ENCODE measurements around the gene APOA5.
"Not testable (repeated sequence)": the region's sequence is repeated elsewhere in the genome, so short reads cannot be mapped to it uniquely, and the experiment has no call there.

Gene APOA5

DNA sequence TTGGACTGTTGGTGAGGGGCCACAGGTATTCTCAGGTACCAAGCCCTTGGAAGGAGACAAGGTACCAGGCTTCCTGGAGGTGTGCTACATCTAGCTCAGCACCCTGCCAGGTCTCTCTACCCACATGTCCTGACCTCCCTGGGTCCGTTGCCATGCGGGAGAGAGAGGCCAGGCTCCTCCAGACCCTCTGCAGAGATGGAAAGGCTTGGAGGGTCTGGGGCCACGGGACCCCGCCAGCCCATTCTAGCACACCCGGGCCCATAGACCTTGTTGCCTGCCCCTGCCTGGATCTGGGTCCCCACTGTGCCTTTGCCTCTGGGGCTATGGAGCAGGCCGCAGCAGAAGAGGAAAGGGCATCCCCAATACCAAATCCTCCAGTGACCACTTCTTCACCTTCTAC, 35.8 kb upstream of the APOA5 start:
- DNase-seq (ENCODE audit: low read depth in 2 of 2) = no peak

DNA sequence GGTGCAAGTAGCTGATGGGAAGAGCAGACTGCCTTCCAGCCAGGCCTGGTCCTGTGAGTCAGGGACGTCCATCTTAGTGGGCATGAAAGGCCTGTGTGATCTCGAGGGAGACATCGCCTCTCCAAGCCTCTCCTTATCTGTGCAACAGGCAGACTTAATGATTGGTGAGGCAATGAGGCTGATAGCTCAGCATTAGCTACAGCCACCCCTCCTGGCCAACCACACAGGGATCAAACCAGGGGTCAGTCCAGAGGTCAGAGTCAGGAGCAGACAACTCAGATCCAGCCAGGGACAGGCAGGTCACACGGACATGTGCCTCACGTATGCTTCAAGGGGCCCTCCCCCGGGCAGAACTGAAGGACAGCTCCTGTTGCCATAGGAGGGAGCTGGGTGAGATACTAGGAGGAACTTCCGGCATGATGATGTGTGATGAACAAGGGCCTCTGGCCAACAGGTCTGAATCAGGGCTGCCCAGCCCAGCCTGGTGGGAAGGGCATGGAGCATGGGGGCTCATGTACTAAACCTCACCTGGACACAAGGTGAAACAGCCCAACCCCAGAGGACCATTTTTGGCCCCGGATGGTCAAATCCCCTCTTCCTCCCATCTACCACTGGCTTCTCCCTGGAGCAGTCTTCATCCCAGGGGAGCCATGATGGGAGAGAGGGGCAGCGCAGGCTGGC, 35.2 kb upstream of the APOA5 start:
- DNase-seq (ENCODE audit: low read depth in 2 of 2) = no peak

- DNase-seq (ENCODE audit: low read depth in 2 of 2) = no peak
These were observed 34.4 kb upstream of the APOA5 start for GRCh38 chr11:116825854-116826750.

- no peak for DNase-seq (ENCODE audit: low read depth in 2 of 2)
These were observed 33.8 kb upstream of the APOA5 start for GRCh38 chr11:116825434-116825833.

- no peak for DNase-seq (ENCODE audit: low read depth in 2 of 2)
These were observed 31.6 kb upstream of the APOA5 start, which contains the start of gene APOA4 for GRCh38 chr11:116823031-116823843. APOA4 (minus strand) TSS chr11:116823304; CDS start chr11:116823191, 113 bp downstream.

GRCh38 chr11:116822575-116822974, 30.9 kb upstream of the APOA5 start:
- no peak for DNase-seq (ENCODE audit: low read depth in 2 of 2)

DNA sequence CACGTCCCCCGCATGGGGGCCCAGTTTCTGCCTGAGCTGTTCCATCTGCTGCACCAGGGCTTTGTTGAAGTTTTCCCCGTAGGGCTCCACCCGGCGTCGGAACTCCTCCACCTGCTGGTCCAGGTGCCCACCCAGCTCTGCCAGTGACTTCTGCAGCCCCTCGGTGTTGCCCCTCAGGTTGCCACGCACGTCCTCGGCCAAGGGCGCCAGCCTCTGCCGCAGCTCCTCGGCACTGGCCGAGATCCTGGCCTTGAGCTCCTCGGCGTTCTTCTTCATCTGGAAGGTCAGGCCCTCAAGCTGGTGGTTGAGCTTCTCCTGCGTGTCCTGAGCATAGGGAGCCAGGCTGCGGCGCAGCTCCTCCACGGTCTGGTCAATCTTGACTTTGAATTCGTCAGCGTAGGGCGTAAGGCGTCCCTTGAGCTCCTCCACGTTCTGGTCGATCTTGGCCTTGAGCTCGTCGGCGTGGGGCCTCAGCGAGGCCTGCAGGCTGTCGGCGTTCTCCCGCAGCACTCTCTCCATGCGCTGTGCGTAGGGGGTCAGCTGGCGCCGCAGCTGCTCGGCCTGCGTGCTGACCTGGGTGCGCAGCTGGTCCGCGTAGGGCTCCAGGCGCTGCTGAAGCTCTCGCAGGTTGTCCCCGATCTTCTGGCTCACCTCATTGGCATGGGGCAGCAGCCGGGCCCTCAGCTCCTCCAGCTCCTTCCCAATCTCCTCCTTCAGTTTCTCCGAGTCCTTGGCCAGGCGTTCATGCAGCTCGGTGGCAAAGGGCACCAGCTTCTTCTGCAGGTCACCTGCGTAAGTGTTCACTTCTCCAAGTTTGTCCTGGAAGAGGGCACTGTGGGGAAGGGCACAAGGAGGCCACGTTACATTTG, 29.6 kb upstream of the APOA5 start:
- no peak for DNase-seq (ENCODE audit: low read depth in 2 of 2)

GRCh38 chr11:116819049-116819448, 27.4 kb upstream of the APOA5 start:
- DNase-seq (ENCODE audit: low read depth in 2 of 2) = no peak

DNA sequence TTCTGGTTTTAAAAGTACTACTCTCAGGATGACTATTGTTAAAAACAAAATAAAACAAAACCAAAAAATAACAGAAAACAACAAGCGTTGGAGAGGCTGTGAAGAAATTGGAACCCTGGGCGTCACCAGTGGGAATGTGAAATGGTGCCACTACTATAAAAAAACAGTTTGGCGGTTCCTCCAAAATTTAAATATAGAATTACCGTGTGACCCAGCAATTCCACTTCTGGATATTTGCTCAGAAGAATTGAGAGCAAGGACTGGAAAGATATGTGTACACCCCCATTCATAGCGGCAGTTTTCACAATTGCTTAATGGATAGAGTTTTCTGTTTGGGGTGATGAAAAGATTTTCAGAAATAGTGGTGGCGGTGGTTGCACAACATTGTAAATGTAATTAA, 22.8 kb upstream of the APOA5 start:
- no peak for DNase-seq (ENCODE audit: low read depth in 2 of 2)

GRCh38 chr11:116813781-116814471, 22.2 kb upstream of the APOA5 start:
- DNase-seq (ENCODE audit: low read depth in 2 of 2) = no peak

GRCh38 chr11:116813170-116813569, 21.5 kb upstream of the APOA5 start:
- no peak for DNase-seq (ENCODE audit: low read depth in 2 of 2)

GRCh38 chr11:116812109-116812508, 20.4 kb upstream of the APOA5 start:
- no peak for DNase-seq (ENCODE audit: low read depth in 2 of 2)

GRCh38 chr11:116811194-116811593, 19.5 kb upstream of the APOA5 start:
- no peak for DNase-seq (ENCODE audit: low read depth in 2 of 2)

DNA sequence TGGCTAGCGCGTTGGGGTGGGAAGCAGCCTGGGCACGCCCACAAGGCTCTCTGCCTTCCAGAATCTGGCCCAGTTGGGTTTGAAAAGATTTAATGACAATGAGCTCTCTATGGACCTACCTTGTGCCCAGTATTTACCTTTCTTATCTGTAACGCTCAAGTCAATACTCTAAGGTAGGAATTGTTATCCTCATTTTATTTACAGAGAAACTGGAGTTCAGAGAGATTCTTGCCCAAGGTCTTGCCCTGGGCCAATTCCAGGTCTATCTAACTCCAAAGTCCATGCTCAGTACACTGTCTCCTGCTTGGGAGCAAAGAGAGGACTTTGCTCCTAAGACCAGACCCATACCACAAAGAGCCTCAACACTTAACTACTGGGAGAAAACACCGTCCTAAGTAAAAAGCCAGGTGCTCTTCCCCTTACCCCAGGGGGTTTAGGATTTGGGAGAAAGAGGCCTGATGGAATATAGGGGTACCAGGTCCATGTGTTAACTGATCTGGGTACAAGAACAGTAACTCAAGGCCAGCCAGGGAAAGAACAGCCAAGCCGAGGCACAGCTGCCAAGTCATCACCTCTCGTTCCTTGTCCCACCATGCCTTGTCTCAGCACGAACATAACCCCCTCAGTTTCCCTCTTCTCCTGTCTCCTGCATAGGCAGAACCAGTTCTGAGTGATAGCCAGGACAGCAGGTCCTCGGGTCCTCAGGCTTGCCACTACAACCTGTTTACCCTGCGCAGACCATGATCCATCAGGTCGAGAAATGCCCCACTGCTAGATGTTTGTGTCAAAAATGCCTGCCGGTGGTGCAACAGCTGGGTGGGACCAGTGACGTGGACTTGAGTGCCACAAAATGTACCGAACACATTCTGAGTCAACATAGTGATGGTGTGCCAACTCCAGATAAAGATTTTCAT, 16.8 kb upstream of the APOA5 start:
- DNase-seq (ENCODE audit: low read depth in 2 of 2) = no peak

- DNase-seq (ENCODE audit: low read depth in 2 of 2) = no peak
These were observed 16.1 kb upstream of the APOA5 start for GRCh38 chr11:116807601-116808261.

- DNase-seq (ENCODE audit: low read depth in 2 of 2) = no peak
These were observed 12.3 kb upstream of the APOA5 start for GRCh38 chr11:116804001-116804400.

DNA sequence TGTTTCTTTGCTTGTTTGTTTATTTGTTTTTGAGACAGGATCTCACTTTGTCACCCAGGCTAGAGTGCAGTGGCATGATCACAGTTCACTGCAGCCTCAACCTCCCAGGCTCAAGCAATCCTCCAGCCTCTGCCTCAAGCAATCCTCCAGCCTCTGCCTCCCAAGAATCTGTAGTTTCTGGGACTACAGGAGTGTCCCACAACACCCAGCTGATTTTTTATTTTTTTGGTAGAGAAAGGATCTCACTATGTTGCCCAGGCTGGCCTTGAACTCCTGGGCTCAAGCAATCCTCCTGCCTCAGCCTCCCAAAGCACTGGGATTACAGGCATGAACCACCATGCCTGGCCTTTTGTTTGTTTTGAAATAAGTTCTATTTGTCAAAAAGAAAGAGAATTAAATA, 10.0 kb upstream of the APOA5 start:
- DNase-seq (ENCODE audit: low read depth in 2 of 2) = not testable (repeated sequence)

- no peak for DNase-seq (ENCODE audit: low read depth in 2 of 2)
These were observed 8.9 kb upstream of the APOA5 start for GRCh38 chr11:116800610-116801009.

DNA sequence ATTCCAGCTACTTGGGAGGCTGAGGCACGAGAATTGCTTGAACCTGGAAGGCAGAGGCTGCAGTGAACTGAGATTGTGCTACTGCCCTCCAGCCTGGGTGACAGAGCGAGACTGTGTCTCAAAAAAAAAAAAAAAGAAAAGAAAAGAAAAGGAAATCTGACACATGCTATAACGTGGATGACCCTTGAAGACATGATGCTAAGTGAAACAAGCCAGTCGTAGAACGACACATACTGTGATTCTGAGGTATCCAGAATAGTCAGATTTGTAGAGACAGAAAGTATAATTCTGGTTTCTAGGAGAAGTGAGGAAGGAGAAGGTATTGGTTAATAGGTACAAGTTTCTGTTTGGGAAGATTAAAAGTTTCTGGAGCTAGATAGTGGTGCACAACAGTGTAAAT, 6.7 kb upstream of the APOA5 start:
- no peak for DNase-seq (ENCODE audit: low read depth in 2 of 2)

Measured in fibroblast of skin of left quadriceps (primary cell).